HG03064 (cell line): Measurements from ENCODE around the gene KRTAP19-8.

ENCODE experiments used
- ATAC-seq: cut with Tn5 transposase; IDR thresholded peaks from one replicate; pipeline ENCODE4 v1.9.1; 2021; ENCODE audit warnings: low read depth; ENCODE audit not compliant: unreplicated experiment

KRTAP19-8 gene

GRCh38 chr21:31012133-31013089 lies 25.9 kb downstream of the KRTAP19-8 start:
- no peak for ATAC-seq

GRCh38 chr21:31011412-31011811 lies 26.9 kb downstream of the KRTAP19-8 start:
- ATAC-seq, result no peak

GRCh38 chr21:31008355-31008754 lies 29.9 kb downstream of the KRTAP19-8 start:
- ATAC-seq, result no peak

- ATAC-seq, result no peak
Observed at GRCh38 chr21:31005019-31005418, 33.3 kb downstream of the KRTAP19-8 start.

DNA sequence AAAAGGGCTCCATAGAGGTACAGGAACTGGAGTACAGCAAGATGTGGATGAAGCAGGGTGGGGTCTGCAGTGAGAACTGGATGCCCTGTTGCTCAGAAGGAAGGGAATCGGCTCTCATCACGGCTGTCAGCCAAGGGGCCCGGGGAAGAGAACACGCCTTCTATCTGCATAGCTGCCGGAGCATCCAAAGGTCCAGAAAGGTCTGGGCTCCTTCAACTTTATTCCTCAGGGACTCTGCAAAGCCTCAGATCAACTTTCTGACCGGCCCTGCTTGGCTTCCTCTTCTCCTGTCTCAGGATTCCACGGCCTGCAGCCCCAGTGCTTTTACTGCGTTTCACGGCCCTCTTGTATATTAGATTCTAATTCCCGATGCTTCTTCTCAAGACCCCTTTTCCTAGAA lies 34.8 kb downstream of the KRTAP19-8 start:
- ATAC-seq, result no peak

GRCh38 chr21:30997541-30997940 lies 40.7 kb downstream of the KRTAP19-8 start:
- ATAC-seq, result no peak

GRCh38 chr21:30996728-30997127 lies 41.5 kb downstream of the KRTAP19-8 start:
- no peak for ATAC-seq

GRCh38 chr21:30994932-30995331 lies 43.3 kb downstream of the KRTAP19-8 start:
- no peak for ATAC-seq

GRCh38 chr21:30990514-30991262 lies 47.6 kb downstream of the KRTAP19-8 start:
- ATAC-seq, result no peak

- ATAC-seq, result no peak
Observed at GRCh38 chr21:30988706-30989105, 49.6 kb downstream of the KRTAP19-8 start.
